ENCODE data around the gene ELOVL1.

Gene ELOVL1

GRCh38 chr1:43315963-43316737 lies 51.7 kb downstream of the ELOVL1 start:
- Histone ChIP-seq H4K20me1 (ENCODE audit: low read depth, low read length) (no peaks in the 10 kb centered on the region), H3F3A (ENCODE audit: insufficient read depth) (no peaks in the 10 kb centered on the region), H3K4me2 (ENCODE audit: low read depth, low read length, poor library complexity, severe bottlenecking) (no peak overlapping the region), H3K9ac (ENCODE audit: low read length) (no peak overlapping the region), H3K9me2 (replicated peaks; ENCODE audit: insufficient read depth, low read length) (no peaks in the 10 kb centered on the region), H3K36me3 (ENCODE audit: low read length) (no peaks in the 10 kb centered on the region), H3K4me3 (ENCODE audit: insufficient read depth, low read length, poor library complexity, severe bottlenecking) (no peak overlapping the region), H3K27me3 (ENCODE audit: low read length) (no peaks in the 10 kb centered on the region), H3K27ac (ENCODE audit: low read depth, low read length) (no peak overlapping the region), H3K9me3 (ENCODE audit: insufficient read depth, low read length) (no peaks in the 10 kb centered on the region), H3K79me2 (ENCODE audit: insufficient read depth, low read length) (no peaks in the 10 kb centered on the region), H2AFZ (ENCODE audit: low read depth, low read length, severe bottlenecking) (no peak overlapping the region)
- no peak for TF ChIP-seq CTCF (IDR thresholded peaks at IDR 0.05; ENCODE audit: insufficient read depth, low read length, poor library complexity, severe bottlenecking)
- no peak for TF ChIP-seq EZH2phosphoT487 (conservative IDR thresholded peaks at IDR 0.05; ENCODE audit: low read length)

GRCh38 chr1:43315481-43315880 lies 52.3 kb downstream of the ELOVL1 start:
- no peak overlapping the region for H3K4me2 ChIP-seq (ENCODE audit: low read depth, low read length, poor library complexity, severe bottlenecking)
- H3K27ac ChIP-seq (ENCODE audit: low read depth, low read length), result no peak overlapping the region
- no peaks in the 10 kb centered on the region for H3K36me3 ChIP-seq (ENCODE audit: low read length)
- H3F3A ChIP-seq (ENCODE audit: insufficient read depth), result no peaks in the 10 kb centered on the region
- no peaks in the 10 kb centered on the region for H4K20me1 ChIP-seq (ENCODE audit: low read depth, low read length)
- TF ChIP-seq EZH2phosphoT487 (conservative IDR thresholded peaks at IDR 0.05; ENCODE audit: low read length) (no peak), CTCF (IDR thresholded peaks at IDR 0.05; ENCODE audit: insufficient read depth, low read length, poor library complexity, severe bottlenecking) (no peak)
- no peak overlapping the region for H3K4me3 ChIP-seq (ENCODE audit: insufficient read depth, low read length, poor library complexity, severe bottlenecking)
- no peaks in the 10 kb centered on the region for H3K9me3 ChIP-seq (ENCODE audit: insufficient read depth, low read length)
- H3K9ac ChIP-seq (ENCODE audit: low read length), result no peak overlapping the region
- no peaks in the 10 kb centered on the region for H3K79me2 ChIP-seq (ENCODE audit: insufficient read depth, low read length)
- H2AFZ ChIP-seq (ENCODE audit: low read depth, low read length, severe bottlenecking), result no peak overlapping the region
- H3K27me3 ChIP-seq (ENCODE audit: low read length), result no peaks in the 10 kb centered on the region
- no peaks in the 10 kb centered on the region for H3K9me2 ChIP-seq (replicated peaks; ENCODE audit: insufficient read depth, low read length)

GRCh38 chr1:43314233-43314632 lies 53.6 kb downstream of the ELOVL1 start:
- H3K36me3 ChIP-seq (ENCODE audit: low read length), result no peaks in the 10 kb centered on the region
- no peak overlapping the region for H3K4me2 ChIP-seq (ENCODE audit: low read depth, low read length, poor library complexity, severe bottlenecking)
- no peaks in the 10 kb centered on the region for H3K9me2 ChIP-seq (replicated peaks; ENCODE audit: insufficient read depth, low read length)
- TF ChIP-seq CTCF (IDR thresholded peaks at IDR 0.05; ENCODE audit: insufficient read depth, low read length, poor library complexity, severe bottlenecking) (no peak), EZH2phosphoT487 (conservative IDR thresholded peaks at IDR 0.05; ENCODE audit: low read length) (no peak)
- no peaks in the 10 kb centered on the region for H4K20me1 ChIP-seq (ENCODE audit: low read depth, low read length)
- no peaks in the 10 kb centered on the region for H3K27me3 ChIP-seq (ENCODE audit: low read length)
- H3F3A ChIP-seq (ENCODE audit: insufficient read depth), result no peaks in the 10 kb centered on the region
- no peak overlapping the region for H2AFZ ChIP-seq (ENCODE audit: low read depth, low read length, severe bottlenecking)
- no peaks in the 10 kb centered on the region for H3K79me2 ChIP-seq (ENCODE audit: insufficient read depth, low read length)
- no peaks in the 10 kb centered on the region for H3K9me3 ChIP-seq (ENCODE audit: insufficient read depth, low read length)
- no peak overlapping the region for H3K4me3 ChIP-seq (ENCODE audit: insufficient read depth, low read length, poor library complexity, severe bottlenecking)
- H3K9ac ChIP-seq (ENCODE audit: low read length), result no peak overlapping the region
- no peak overlapping the region for H3K27ac ChIP-seq (ENCODE audit: low read depth, low read length)
